Measurements from ENCODE around the gene SPOUT1. TPM values are rescaled to one million over a fixed set of nuclear protein-coding genes. Genes with fewer than 3 reads are reported as not detected.

SPOUT1 gene
- total and polyA plus RNA-seq, 10 of the 15 experiments (the other 5 are each of a cell fraction or from before 2014, with no cell fraction given), result 5.7 to 95.0 (median 40.6) TPM

- ChIA-PET CTCF (interaction anchor here (0.6 kb wide), 1 partner anchor 35 kb away, joined by 3 read pairs; no protein-coding TSS in a partner anchor), RAD21 (ENCODE audit: unreplicated experiment) (no interaction called here), POLR2A (no interaction called here), SMC1A (ENCODE audit: uncharacterized antibody, unreplicated experiment) (no interaction called here)
- H3K36me3 ChIP-seq (ENCODE audit: control insufficient read depth in 2 of 2, insufficient read depth in 2 of 2, low read length in 1 of 2), result no peaks in the 10 kb centered on the region; a peak in 1 of 4 replicates
- no peaks in the 10 kb centered on the region for H4K20me1 ChIP-seq (ENCODE audit: control insufficient read depth, insufficient read depth)
- no peak overlapping the region for H2AFZ ChIP-seq (ENCODE audit: control insufficient read depth, low read depth, low read length)
- intact Hi-C loops (cut with micrococcal nuclease; ENCODE audit: unreplicated experiment), result no loop called here
- no peak overlapping the region for H3K27ac ChIP-seq (ENCODE audit: control insufficient read depth, insufficient read depth)
- TF ChIP-seq SREBF1 (IDR thresholded peaks at IDR 0.05; ENCODE audit: low read length), result no peak
- no peak for TF ChIP-seq CREB1 (IDR thresholded peaks at IDR 0.05; ENCODE audit: low read depth)
- TF ChIP-seq PML (IDR thresholded peaks at IDR 0.05; ENCODE audit: low read length), result no peak
- peak; percentile 68 for TF ChIP-seq RAD51 (IDR thresholded peaks at IDR 0.05)
- no peak for TF ChIP-seq REST (IDR thresholded peaks at IDR 0.05; ENCODE audit: low read depth, low read length)
- H3K9me3 ChIP-seq (replicated peaks; ENCODE audit: control insufficient read depth, insufficient read depth, low read length), result no peaks in the 10 kb centered on the region
- H3K9ac ChIP-seq (ENCODE audit: control insufficient read depth, insufficient read depth, low read length), result no peak overlapping the region
- H3K4me3 ChIP-seq, result no peak overlapping the region
- DNase-seq (ENCODE audit: low read depth, low spot score), result no peak
- no peaks in the 10 kb centered on the region for H3K27me3 ChIP-seq (replicated peaks in 1 of 2; ENCODE audit: control insufficient read depth in 2 of 2, insufficient read depth in 2 of 2, low read length in 1 of 2)
- 86% methylated on average over 12 of the region's 12 CpGs for WGBS (ENCODE audit: insufficient coverage, insufficient replicate concordance, low lambda C conversion rate, missing lambda C conversion rate)
- in situ Hi-C loops (cut with MboI), result no loop called here
- no peak overlapping the region for H3K4me2 ChIP-seq (ENCODE audit: control insufficient read depth, insufficient read depth)
- BruUV-seq (replicated peaks), result no TSS peak
- no peaks in the 10 kb centered on the region for H3K79me2 ChIP-seq (ENCODE audit: control insufficient read depth, insufficient read depth, low read length)
- H3K4me1 ChIP-seq (ENCODE audit: control insufficient read depth, insufficient read depth, low read length), result no peaks in the 10 kb centered on the region
- FAIRE-seq, result no peak
- no peak for ATAC-seq
Measured at GRCh38 chr9:128841694-128842492, 12.3 kb upstream of the SPOUT1 start.

All from GM12878 (cell line).